Measurements from ENCODE around the gene FCRL4.
"Not testable (repeated sequence)": the region's sequence is repeated elsewhere in the genome, so short reads cannot be mapped to it uniquely, and the experiment has no call there.

The FCRL4 gene

GRCh38 chr1:157551694-157552693 lies 45.9 kb downstream of the FCRL4 start, which contains the start of gene FCRL5:
Gene FCRL5 (minus strand): TSS chr1:157552515. CDS start chr1:157552362, 153 bp downstream.
- no peak for FAIRE-seq

- not testable (repeated sequence) for FAIRE-seq
These were observed 49.8 kb downstream of the FCRL4 start for GRCh38 chr1:157548081-157548480.

- no peak for FAIRE-seq
These were observed 55.2 kb downstream of the FCRL4 start for GRCh38 chr1:157542676-157543075.

GRCh38 chr1:157540852-157541251 lies 57.0 kb downstream of the FCRL4 start:
- FAIRE-seq: no peak

GRCh38 chr1:157540160-157540748 lies 57.6 kb downstream of the FCRL4 start:
- FAIRE-seq: no peak

GRCh38 chr1:157539568-157539967 lies 58.3 kb downstream of the FCRL4 start:
- no peak for FAIRE-seq

GRCh38 chr1:157532569-157532968 lies 65.3 kb downstream of the FCRL4 start:
- no peak for FAIRE-seq

- FAIRE-seq: no peak
These were observed 74.0 kb downstream of the FCRL4 start for GRCh38 chr1:157523774-157524493.
